IPS-15b (cell line): Measurements from ENCODE around the gene CTXN2.

Experiments used
- H3K27me3 ChIP-seq: one replicate; pipeline ENCODE4 v1.6.1; 2013; ENCODE audit warnings: low read length; ENCODE audit not compliant: control insufficient read depth, insufficient read depth
- H3K36me3 ChIP-seq: one replicate; pipeline ENCODE4 v1.6.1; 2013; ENCODE audit warnings: low read length; ENCODE audit not compliant: control insufficient read depth, insufficient read depth
- H3K4me1 ChIP-seq: one replicate; pipeline ENCODE4 v1.6.1; 2013; ENCODE audit warnings: mild to moderate bottlenecking, low read length; ENCODE audit not compliant: control insufficient read depth, insufficient read depth
- H3K4me3 ChIP-seq: one replicate; pipeline ENCODE4 v1.5.1; 2013; ENCODE audit warnings: low read depth, low read length
- H3K9ac ChIP-seq: one replicate; pipeline ENCODE4 v1.6.1; 2013; ENCODE audit warnings: low read depth, mild to moderate bottlenecking, low read length
- H3K9me3 ChIP-seq: one replicate; pipeline ENCODE4 v1.6.1; 2013; ENCODE audit warnings: mild to moderate bottlenecking, low read length; ENCODE audit not compliant: control insufficient read depth, insufficient read depth

The CTXN2 gene

GRCh38 chr15:48225771-48226170 lies 34.3 kb downstream of the CTXN2 start:
- Histone ChIP-seq H3K4me1 (no peaks in the 10 kb centered on the region), H3K9ac (no peak overlapping the region), H3K4me3 (no peak overlapping the region), H3K36me3 (no peaks in the 10 kb centered on the region), H3K27me3 (no peaks in the 10 kb centered on the region), H3K9me3 (no peaks in the 10 kb centered on the region)

GRCh38 chr15:48230498-48230897 lies 39.0 kb downstream of the CTXN2 start:
- Histone ChIP-seq H3K27me3 (no peaks in the 10 kb centered on the region), H3K9ac (no peak overlapping the region), H3K4me1 (no peaks in the 10 kb centered on the region)

GRCh38 chr15:48233246-48233645 lies 41.8 kb downstream of the CTXN2 start:
- no peak overlapping the region for H3K4me3 ChIP-seq
- H3K9ac ChIP-seq = no peak overlapping the region
- no peaks in the 10 kb centered on the region for H3K36me3 ChIP-seq
- H3K27me3 ChIP-seq = no peaks in the 10 kb centered on the region
- H3K9me3 ChIP-seq = no peaks in the 10 kb centered on the region
- H3K4me1 ChIP-seq = no peaks in the 10 kb centered on the region

More at GRCh38 chr15:48230498-48230897, 39.0 kb downstream of the CTXN2 start:
- H3K4me3 ChIP-seq = no peak overlapping the region
- no peaks in the 10 kb centered on the region for H3K9me3 ChIP-seq
- H3K36me3 ChIP-seq = no peaks in the 10 kb centered on the region

GRCh38 chr15:48239334-48239733 lies 47.9 kb downstream of the CTXN2 start:
- Histone ChIP-seq H3K4me3 (no peak overlapping the region), H3K27me3 (no peaks in the 10 kb centered on the region), H3K36me3 (no peaks in the 10 kb centered on the region), H3K9ac (no peak overlapping the region), H3K4me1 (no peaks in the 10 kb centered on the region), H3K9me3 (no peaks in the 10 kb centered on the region)

GRCh38 chr15:48242015-48242414 lies 50.5 kb downstream of the CTXN2 start:
- Histone ChIP-seq H3K4me3 (no peak overlapping the region), H3K27me3 (no peaks in the 10 kb centered on the region), H3K9ac (no peak overlapping the region), H3K4me1 (no peaks in the 10 kb centered on the region), H3K36me3 (no peaks in the 10 kb centered on the region), H3K9me3 (no peaks in the 10 kb centered on the region)

GRCh38 chr15:48242535-48242934 lies 51.1 kb downstream of the CTXN2 start:
- Histone ChIP-seq H3K4me3 (no peak overlapping the region), H3K9ac (no peak overlapping the region), H3K27me3 (no peaks in the 10 kb centered on the region), H3K4me1 (no peaks in the 10 kb centered on the region), H3K9me3 (no peaks in the 10 kb centered on the region), H3K36me3 (no peaks in the 10 kb centered on the region)

GRCh38 chr15:48244921-48245320 lies 53.5 kb downstream of the CTXN2 start:
- Histone ChIP-seq H3K9me3 (no peaks in the 10 kb centered on the region), H3K9ac (no peak overlapping the region), H3K27me3 (no peaks in the 10 kb centered on the region), H3K4me3 (no peak overlapping the region), H3K36me3 (no peaks in the 10 kb centered on the region), H3K4me1 (no peaks in the 10 kb centered on the region)

GRCh38 chr15:48248414-48248813 lies 56.9 kb downstream of the CTXN2 start:
- Histone ChIP-seq H3K4me1 (no peaks in the 10 kb centered on the region), H3K27me3 (no peaks in the 10 kb centered on the region), H3K36me3 (no peaks in the 10 kb centered on the region), H3K9me3 (no peaks in the 10 kb centered on the region), H3K9ac (no peak overlapping the region), H3K4me3 (no peak overlapping the region)

- Histone ChIP-seq H3K9me3 (no peaks in the 10 kb centered on the region), H3K36me3 (no peaks in the 10 kb centered on the region), H3K4me3 (no peak overlapping the region), H3K9ac (no peak overlapping the region), H3K4me1 (no peaks in the 10 kb centered on the region), H3K27me3 (no peaks in the 10 kb centered on the region)
Measured at GRCh38 chr15:48250640-48251076, 59.2 kb downstream of the CTXN2 start.

GRCh38 chr15:48253172-48253571 lies 61.7 kb downstream of the CTXN2 start:
- no peak overlapping the region for H3K9ac ChIP-seq
- H3K4me1 ChIP-seq = no peaks in the 10 kb centered on the region
- no peaks in the 10 kb centered on the region for H3K27me3 ChIP-seq
- H3K4me3 ChIP-seq = no peak overlapping the region
- H3K36me3 ChIP-seq = no peaks in the 10 kb centered on the region
- H3K9me3 ChIP-seq = no peaks in the 10 kb centered on the region
